HL-60 (cell line): ENCODE measurements around the gene C1QTNF3.

ENCODE experiments used
- CTCF ChIP-seq: IDR thresholded peaks from one replicate; pipeline ENCODE4 v1.5.1; 2011; ENCODE audit warnings: low read length, control low read depth, inconsistent platforms; ENCODE audit not compliant: insufficient read depth
- GABPA ChIP-seq: IDR thresholded peaks from 2 replicates; pipeline ENCODE4 v1.6.1; 2012; ENCODE audit warnings: low read depth
- POLR2AphosphoS5 ChIP-seq: IDR thresholded peaks from 2 replicates; pipeline ENCODE4 v1.6.1; 2012; ENCODE audit warnings: low read depth

GRCh38 chr5:34030048-34030447, 13.0 kb downstream of the C1QTNF3 start:
- TF ChIP-seq CTCF (no peak), POLR2AphosphoS5 (no peak), GABPA (no peak)
